K562 (cell line): ENCODE results near the gene SLC1A4. TPM values are rescaled to one million over a fixed set of nuclear protein-coding genes. Genes with fewer than 3 reads are reported as not detected.

Experiments used
- ARID1B ChIP-seq: fragments of 450-650 bp; IDR thresholded peaks from 2 replicates; pipeline ENCODE4 v1.6.1; 2016; ENCODE audit warnings: antibody characterized with exemption, mild to moderate bottlenecking, inconsistent platforms
- ATF7 ChIP-seq: fragments of 450-650 bp; IDR thresholded peaks from 2 replicates; pipeline ENCODE4 v1.7.1; 2014; ENCODE audit warnings: mild to moderate bottlenecking, moderate library complexity
- CBFA2T2 ChIP-seq: fragments of 450-650 bp; conservative IDR thresholded peaks from 2 replicates; pipeline ENCODE4 v1.6.1; 2017; ENCODE audit warnings: mild to moderate bottlenecking
- CBX3 ChIP-seq, 2 experiments: IDR thresholded peaks; 1 replicate in 1 of 2; 2 replicates in 1 of 2; pipeline ENCODE4 v1.6.1; 2012; ENCODE audit warnings: inconsistent platforms in 2 of 2, low read length in 2 of 2, borderline replicate concordance in 1 of 2, control low read depth in 1 of 2
- E4F1 ChIP-seq: fragments of 250-450 bp; sonication (Bioruptor Pico); IDR thresholded peaks from 2 replicates; pipeline ENCODE4 v1.5.0; 2021; ENCODE audit warnings: mild to moderate bottlenecking, borderline replicate concordance
- L3MBTL2 ChIP-seq: fragments of 450-650 bp; IDR thresholded peaks from 2 replicates; pipeline ENCODE4 v1.6.1; 2016; ENCODE audit warnings: mild to moderate bottlenecking, moderate library complexity
- MECOM ChIP-seq: fragments of 250-450 bp; sonication (Bioruptor Pico); IDR thresholded peaks from 2 replicates; pipeline ENCODE4 v1.8.0; 2022; ENCODE audit warnings: inconsistent platforms
- MGA ChIP-seq: fragments of 450-650 bp; IDR thresholded peaks from 2 replicates; pipeline ENCODE4 v1.6.1; 2016; ENCODE audit warnings: mild to moderate bottlenecking, moderate library complexity
- NFIC ChIP-seq: fragments of 450-650 bp; IDR thresholded peaks from 2 replicates; pipeline ENCODE4 v1.6.1; 2017; ENCODE audit warnings: mild to moderate bottlenecking, inconsistent platforms
- NR2C2 ChIP-seq, 2 experiments: fragments of 200-800 bp in 1 of 2; sonication (Bioruptor generic) in 1 of 2; sonication (generic) in 1 of 2; formaldehyde crosslinking in 1 of 2; IDR thresholded peaks; 2 replicates each; pipeline versions ENCODE4 v1.6.1 to v1.8.0; 2016 to 2022; ENCODE audit warnings: mild to moderate bottlenecking in 1 of 2, missing compliant biosample characterization in 1 of 2, missing genetic modification characterization in 1 of 2, missing genetic modification reagents in 1 of 2
- POLR2AphosphoS2 ChIP-seq: IDR thresholded peaks from 2 replicates; pipeline ENCODE4 v1.6.1; 2012; ENCODE audit warnings: low read length, improper control_type of control experiment
- ZNF134 ChIP-seq: fragments of 250-450 bp; sonication (Bioruptor Pico); conservative IDR thresholded peaks from 2 replicates; pipeline ENCODE4 v1.4.0; 2020
- ZNF586 ChIP-seq: fragments of 450-650 bp; formaldehyde crosslinking; conservative IDR thresholded peaks from 2 replicates; pipeline ENCODE4 v1.4.0; 2020; ENCODE audit warnings: mild to moderate bottlenecking, moderate library complexity
- ZNF696 ChIP-seq: fragments of 250-450 bp; sonication (Bioruptor Pico); conservative IDR thresholded peaks from 2 replicates; pipeline ENCODE4 v1.4.0; 2020; ENCODE audit warnings: mild to moderate bottlenecking, moderate library complexity
- polyA plus RNA-seq, 8 experiments: library from polyadenylated mRNA; depleted of rRNA in 4 of 8; stranded (reverse) in 5 of 8; unstranded in 3 of 8; fragments of >200 nt; fragmentation: Nextera tagmentation in 2 of 8; fragmentation: Illumina TruSeq in 1 of 8; extraction: Ambion mirVana in 2 of 8; extraction: Trizol in 1 of 8; gene quantifications; 2 replicates each; pipeline versions ENCODE4 v1.2.1 to v1.2.3, GENCODE V29; 2011 to 2014; ENCODE audit warnings: inconsistent platforms in 1 of 8, missing spikeins in 1 of 8
- total RNA-seq, 7 experiments: library from RNA; depleted of rRNA in 6 of 7; stranded (reverse); fragments of >200 nt in 6 of 7; fragmentation: Illumina TruSeq in 2 of 7; extraction: Trizol in 2 of 7; gene quantifications; 2 replicates each; pipeline versions ENCODE4 v1.2.1 to v1.2.3, GENCODE V29; 2011 to 2021; ENCODE audit warnings: low replicate concordance in 1 of 7

Gene SLC1A4
- total and polyA plus RNA-seq, 9 of the 15 experiments (the other 6 are each of a cell fraction or from before 2014, with no cell fraction given) = 4.4 to 24.0 (median 10.9) TPM

- TF ChIP-seq L3MBTL2 (no peak), CBX3 (IDR thresholded peaks at IDR 0.05; ENCODE audit: borderline replicate concordance in 1 of 2, low read length in 2 of 2) (no peak), NFIC (no peak), ZNF586 (CRISPR knock-in tag) (no peak), ATF7 (peak; percentile 19; the same call in 1 of the 2 replicates), E4F1 (CRISPR knock-in tag) (no peak), MECOM (CRISPR knock-in tag) (no peak), POLR2AphosphoS2 (no peak), ZNF696 (CRISPR knock-in tag) (no peak), CBFA2T2 (peak; percentile 53; the same call in 1 of the 2 replicates), ZNF134 (no peak), ARID1B (peak; percentile 52), NR2C2 (CRISPR knock-in tag; IDR thresholded peaks at IDR 0.05) (no peak), NR2C2 (tag; IDR thresholded peaks at IDR 0.05) (peak; percentile 60), MGA (no peak)
These were observed 73.9 kb downstream of the SLC1A4 start (continued) for GRCh38 chr2:65062843-65063825.
